Tibial nerve (tissue), 4 donors: ENCODE results near the gene TGOLN2.
"Not testable (repeated sequence)": the region's sequence is repeated elsewhere in the genome, so short reads cannot be mapped to it uniquely, and the experiment has no call there.

Experiments
- EP300 ChIP-seq, 2 donors: sonication (generic); formaldehyde crosslinking; IDR thresholded peaks; one replicate each; pipeline ENCODE4 v1.6.1; 2017; ENCODE audit warnings: antibody characterized with exemption in 2 of 2, mild to moderate bottlenecking in 1 of 2
- POLR2A ChIP-seq, 2 donors: fragments of 450-650 bp; IDR thresholded peaks; one replicate each; pipeline ENCODE4 v1.6.1; 2017; ENCODE audit warnings: antibody characterized with exemption in 2 of 2, mild to moderate bottlenecking in 2 of 2, moderate library complexity in 2 of 2
- TF ChIP-seq, protein P1 (sequence below), 5 experiments: fragments of 200-600 bp in 3 of 5; fragments of 450-650 bp in 2 of 5; sonication (generic) in 3 of 5; IDR thresholded peaks; one replicate each; pipeline ENCODE4 v1.5.1; 2016 to 2019; ENCODE audit warnings: antibody characterized with exemption in 5 of 5, mild to moderate bottlenecking in 3 of 5, moderate library complexity in 2 of 5

DNA sequence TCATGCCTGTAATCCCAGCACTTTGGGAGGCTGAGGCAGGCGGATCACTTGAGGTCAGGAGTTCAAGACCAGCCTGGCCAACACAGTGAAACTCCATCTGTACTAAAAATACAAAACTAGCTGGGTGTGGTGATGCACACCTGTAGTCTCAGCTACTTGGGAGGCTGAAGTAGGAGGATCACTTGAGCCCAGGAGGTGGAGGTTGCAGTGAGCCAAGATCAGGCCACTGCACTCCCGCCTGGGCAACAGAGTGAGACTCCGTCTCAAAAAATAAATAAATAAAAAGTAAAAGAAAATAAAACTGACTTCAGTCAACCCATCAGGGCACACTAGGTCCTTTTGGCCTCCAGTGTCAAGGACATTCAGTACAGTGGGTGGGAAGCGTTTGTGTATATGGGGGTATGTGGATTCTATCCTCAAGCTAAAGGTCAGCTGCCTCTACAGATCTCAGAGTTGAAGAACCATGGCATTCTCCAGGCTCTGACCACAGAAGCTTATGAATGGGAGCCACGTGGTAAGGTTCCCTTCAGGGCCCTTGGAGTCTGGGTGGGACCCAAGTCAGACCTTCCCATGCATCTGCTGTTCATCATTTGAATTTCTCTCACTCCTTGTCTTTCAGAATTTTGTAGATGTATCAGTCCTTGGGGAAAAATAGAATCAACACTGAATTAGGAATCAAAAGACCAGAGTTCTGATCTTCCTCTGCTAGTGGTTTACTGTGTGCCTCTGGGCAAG is 35.0 kb upstream of the TGOLN2 start:
- not testable (repeated sequence) for TF ChIP-seq EP300, POLR2A (IDR thresholded peaks at IDR 0.05)
- TF ChIP-seq, protein P1, sequence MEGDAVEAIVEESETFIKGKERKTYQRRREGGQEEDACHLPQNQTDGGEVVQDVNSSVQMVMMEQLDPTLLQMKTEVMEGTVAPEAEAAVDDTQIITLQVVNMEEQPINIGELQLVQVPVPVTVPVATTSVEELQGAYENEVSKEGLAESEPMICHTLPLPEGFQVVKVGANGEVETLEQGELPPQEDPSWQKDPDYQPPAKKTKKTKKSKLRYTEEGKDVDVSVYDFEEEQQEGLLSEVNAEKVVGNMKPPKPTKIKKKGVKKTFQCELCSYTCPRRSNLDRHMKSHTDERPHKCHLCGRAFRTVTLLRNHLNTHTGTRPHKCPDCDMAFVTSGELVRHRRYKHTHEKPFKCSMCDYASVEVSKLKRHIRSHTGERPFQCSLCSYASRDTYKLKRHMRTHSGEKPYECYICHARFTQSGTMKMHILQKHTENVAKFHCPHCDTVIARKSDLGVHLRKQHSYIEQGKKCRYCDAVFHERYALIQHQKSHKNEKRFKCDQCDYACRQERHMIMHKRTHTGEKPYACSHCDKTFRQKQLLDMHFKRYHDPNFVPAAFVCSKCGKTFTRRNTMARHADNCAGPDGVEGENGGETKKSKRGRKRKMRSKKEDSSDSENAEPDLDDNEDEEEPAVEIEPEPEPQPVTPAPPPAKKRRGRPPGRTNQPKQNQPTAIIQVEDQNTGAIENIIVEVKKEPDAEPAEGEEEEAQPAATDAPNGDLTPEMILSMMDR (IDR thresholded peaks at IDR 0.05) = not testable (repeated sequence)
